ENCODE data around the gene ZFAND4. TPM values are rescaled to one million over a fixed set of nuclear protein-coding genes. Genes with fewer than 3 reads are reported as not detected.

ZFAND4 gene
- total and polyA plus RNA-seq, 10 of the 15 experiments (the other 5 are each of a cell fraction or from before 2014, with no cell fraction given): 4.7 to 20.8 (median 12.8) TPM

- Histone ChIP-seq H3K9ac (ENCODE audit: control insufficient read depth, insufficient read depth, low read length) (peak overlapping the region; percentile 79), H3K9me3 (replicated peaks; ENCODE audit: control insufficient read depth, insufficient read depth, low read length) (no peaks in the 10 kb centered on the region; the same call in 1 of the 3 replicates), H3K79me2 (ENCODE audit: control insufficient read depth, insufficient read depth, low read length) (peaks cover 11% of the 10 kb centered on the region), H3K36me3 (ENCODE audit: control insufficient read depth in 2 of 2, insufficient read depth in 2 of 2, low read length in 1 of 2) (no peaks in the 10 kb centered on the region), H3K27me3 (replicated peaks in 1 of 2; ENCODE audit: control insufficient read depth in 2 of 2, insufficient read depth in 2 of 2, low read length in 1 of 2) (no peaks in the 10 kb centered on the region), H3K4me1 (ENCODE audit: control insufficient read depth, insufficient read depth, low read length) (peaks cover 18% of the 10 kb centered on the region), H3K4me2 (ENCODE audit: control insufficient read depth, insufficient read depth) (peak overlapping the region; percentile 100), H2AFZ (ENCODE audit: control insufficient read depth, low read depth, low read length) (peak overlapping the region; percentile 88), H4K20me1 (ENCODE audit: control insufficient read depth, insufficient read depth) (no peaks in the 10 kb centered on the region), H3K4me3 (peak overlapping the region; percentile 53), H3K27ac (ENCODE audit: control insufficient read depth, insufficient read depth) (peak overlapping the region; percentile 95)
- TF ChIP-seq HDGF (IDR thresholded peaks at IDR 0.05) (no peak), ZNF274 (IDR thresholded peaks at IDR 0.05; ENCODE audit: insufficient read depth, insufficient read length) (no peak), NFIC (IDR thresholded peaks at IDR 0.05; ENCODE audit: low read depth, low read length) (no peak), CEBPZ (IDR thresholded peaks at IDR 0.05; ENCODE audit: low read depth, low read length) (no peak), LARP7 (IDR thresholded peaks at IDR 0.05) (no peak), POU2F2 (IDR thresholded peaks at IDR 0.05; ENCODE audit: borderline replicate concordance, low read depth, low read length) (no peak), IKZF1 (conservative IDR thresholded peaks at IDR 0.05) (no peak; the same call in 1 of the 2 replicates)
- FAIRE-seq: no peak
- intact Hi-C loops (cut with micrococcal nuclease; ENCODE audit: unreplicated experiment): no loop called here
- ChIA-PET RAD21 (ENCODE audit: unreplicated experiment) (interaction anchor here (0.6 to 2.5 kb wide), 9 partner anchors 11 to 331 kb away, joined by 3 to 13 read pairs (median 6); partner anchors contain the start of gene ZFAND4), CTCF (interaction anchor here (0.9 to 2.7 kb wide), 7 partner anchors 12 to 119 kb away, joined by 3 to 16 read pairs (median 3); no protein-coding TSS in a partner anchor), SMC1A (ENCODE audit: uncharacterized antibody, unreplicated experiment) (interaction anchor here (0.8 to 3.0 kb wide), 16 partner anchors 10 to 120 kb away, joined by 3 to 21 read pairs (median 5); partner anchors contain the start of gene ZFAND4), POLR2A (interaction anchor here (1.1 to 1.7 kb wide), 2 partner anchors 13 to 162 kb away, joined by 3 to 7 read pairs; no protein-coding TSS in a partner anchor)
- in situ Hi-C loops (cut with MboI): no loop called here
- no TSS peak for BruUV-seq (replicated peaks)
- no peak for DNase-seq (ENCODE audit: low read depth, low spot score)
- ATAC-seq: peak; percentile 74
Measured at GRCh38 chr10:45581216-45581549, 91.4 kb downstream of the ZFAND4 start.
